ENCODE results near the gene PRDM11.

DNA sequence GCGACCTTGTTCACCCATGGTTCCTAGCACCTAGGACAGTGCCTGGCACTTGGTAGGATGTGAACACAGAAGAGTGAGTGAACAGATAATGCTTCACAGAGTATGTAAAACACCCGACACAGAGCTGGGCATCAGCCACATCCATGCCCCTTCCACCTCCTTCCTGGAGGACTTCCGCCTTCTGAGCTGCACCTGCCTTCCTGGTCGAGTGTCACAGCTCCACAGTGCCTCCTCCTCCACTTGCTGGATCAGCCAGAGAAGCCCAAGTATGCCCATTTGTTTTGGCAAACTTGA is 20.1 kb downstream of the PRDM11 start:
- TF ChIP-seq, protein P1, sequence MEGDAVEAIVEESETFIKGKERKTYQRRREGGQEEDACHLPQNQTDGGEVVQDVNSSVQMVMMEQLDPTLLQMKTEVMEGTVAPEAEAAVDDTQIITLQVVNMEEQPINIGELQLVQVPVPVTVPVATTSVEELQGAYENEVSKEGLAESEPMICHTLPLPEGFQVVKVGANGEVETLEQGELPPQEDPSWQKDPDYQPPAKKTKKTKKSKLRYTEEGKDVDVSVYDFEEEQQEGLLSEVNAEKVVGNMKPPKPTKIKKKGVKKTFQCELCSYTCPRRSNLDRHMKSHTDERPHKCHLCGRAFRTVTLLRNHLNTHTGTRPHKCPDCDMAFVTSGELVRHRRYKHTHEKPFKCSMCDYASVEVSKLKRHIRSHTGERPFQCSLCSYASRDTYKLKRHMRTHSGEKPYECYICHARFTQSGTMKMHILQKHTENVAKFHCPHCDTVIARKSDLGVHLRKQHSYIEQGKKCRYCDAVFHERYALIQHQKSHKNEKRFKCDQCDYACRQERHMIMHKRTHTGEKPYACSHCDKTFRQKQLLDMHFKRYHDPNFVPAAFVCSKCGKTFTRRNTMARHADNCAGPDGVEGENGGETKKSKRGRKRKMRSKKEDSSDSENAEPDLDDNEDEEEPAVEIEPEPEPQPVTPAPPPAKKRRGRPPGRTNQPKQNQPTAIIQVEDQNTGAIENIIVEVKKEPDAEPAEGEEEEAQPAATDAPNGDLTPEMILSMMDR (IDR thresholded peaks at IDR 0.05), result no peak
- TF ChIP-seq POLR2A (IDR thresholded peaks at IDR 0.05), result no peak
